ENCODE measurements around the gene SOS2. TPM values are rescaled to one million over a fixed set of nuclear protein-coding genes. Genes with fewer than 3 reads are reported as not detected.

The SOS2 gene
- total and polyA plus RNA-seq, 2 donors (not counting 3 experiments of a cell fraction or from before 2014, with no cell fraction given): 6.7 to 21.3 TPM

DNA sequence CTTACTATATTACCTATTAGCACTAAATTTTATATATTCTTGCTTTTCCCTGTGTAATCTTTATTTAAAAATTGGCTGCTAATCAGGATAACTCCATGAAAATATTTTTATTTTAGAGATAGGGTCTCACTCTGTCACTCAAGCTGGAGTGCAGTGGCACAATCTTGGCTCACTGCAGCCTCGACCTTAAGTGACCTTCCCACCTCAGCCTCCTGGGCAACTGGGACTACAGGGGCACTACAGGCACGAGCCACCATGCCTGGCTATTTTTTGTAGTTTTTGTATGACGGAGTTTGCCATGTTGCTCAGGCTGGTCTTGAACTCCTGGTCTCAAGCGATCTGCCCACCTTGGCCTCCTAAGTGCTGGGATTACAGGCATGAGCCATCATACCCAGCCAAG lies 82.6 kb downstream of the SOS2 start:
- TF ChIP-seq POLR2A (IDR thresholded peaks at IDR 0.05; ENCODE audit: low read depth, low read length) (no peak), GATA2 (IDR thresholded peaks at IDR 0.05; ENCODE audit: insufficient read depth, insufficient read length, low read depth, low read length) (no peak)
- H3K27ac ChIP-seq (ENCODE audit: insufficient read depth, low read depth, low read length): no peak overlapping the region
- H3K9me1 ChIP-seq (replicated peaks; ENCODE audit: control insufficient read depth, extremely low read depth, insufficient read depth, low read length): no peaks in the 10 kb centered on the region
- intact Hi-C loops (cut with micrococcal nuclease) (no loop called here), dilution Hi-C loops (cut with MboI; ENCODE audit: extremely low pct_ligation_motif_present, low sequenced_read_pairs) (no loop called here)
- H3K4me1 ChIP-seq (ENCODE audit: control insufficient read depth, extremely low read depth, insufficient read depth, low read length): no peaks in the 10 kb centered on the region
- no peak overlapping the region for H3K9ac ChIP-seq (replicated peaks; ENCODE audit: extremely low read depth, insufficient read depth, low read length)
- BruUV-seq (replicated peaks): no TSS peak
- no peaks in the 10 kb centered on the region for H3K9me3 ChIP-seq (replicated peaks; ENCODE audit: control insufficient read depth, insufficient read depth, low read length)
- no peak overlapping the region for H2AFZ ChIP-seq (ENCODE audit: low read depth, low read length)
- DNase-seq (ENCODE audit: low read depth, low spot score): no peak
- ChIA-PET POLR2A (no interaction called here), CTCF (interaction anchor here (1.6 kb wide), 1 partner anchor 13 kb away, joined by 4 read pairs; no protein-coding TSS in a partner anchor)
- H4K20me1 ChIP-seq (replicated peaks; ENCODE audit: control insufficient read depth, extremely low read depth, insufficient read depth, low read length): no peaks in the 10 kb centered on the region
- H3K4me2 ChIP-seq (ENCODE audit: insufficient read depth, low read length): no peak overlapping the region
- H3K27me3 ChIP-seq (ENCODE audit: control insufficient read depth in 2 of 2, insufficient read depth in 2 of 2, low read length in 2 of 2): no peaks in the 10 kb centered on the region
- H3K36me3 ChIP-seq (ENCODE audit: control insufficient read depth in 2 of 2, extremely low read depth in 1 of 2, insufficient read depth in 2 of 2, low read length in 2 of 2): peaks cover 0 to 3% of the 10 kb centered on the region in 2 experiments
- no peak overlapping the region for H3K4me3 ChIP-seq (replicated peaks in 1 of 3; ENCODE audit: insufficient read depth in 1 of 3, low read depth in 1 of 3, low read length in 3 of 3)
- no peak for FAIRE-seq
- H3K79me2 ChIP-seq (ENCODE audit: control insufficient read depth, insufficient read depth, low read length): no peaks in the 10 kb centered on the region

DNA sequence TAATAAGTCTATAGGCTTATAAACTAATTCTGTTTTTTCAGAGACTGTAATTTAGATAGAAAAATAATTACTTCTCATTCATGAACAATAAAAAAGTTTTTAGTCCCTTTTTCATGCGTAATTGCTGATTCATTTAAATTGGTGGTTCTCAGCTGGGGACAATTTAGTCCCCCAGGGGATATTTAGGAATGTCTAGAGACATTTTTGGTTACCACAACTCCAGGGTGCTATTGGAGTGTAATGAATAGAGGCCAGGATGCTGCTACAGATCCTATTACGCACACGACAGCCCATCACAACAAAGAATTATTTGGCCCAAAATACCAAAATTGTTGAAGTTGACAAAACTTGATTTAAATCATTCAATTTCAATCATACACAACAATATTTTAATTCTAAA lies 92.2 kb downstream of the SOS2 start:
- TF ChIP-seq JUN (IDR thresholded peaks at IDR 0.05; ENCODE audit: borderline replicate concordance, insufficient read depth, insufficient read length, low read depth) (no peak), POLR2AphosphoS5 (IDR thresholded peaks at IDR 0.05; ENCODE audit: insufficient read depth, low read depth, low read length) (no peak), FOS (IDR thresholded peaks at IDR 0.05; ENCODE audit: borderline replicate concordance, insufficient read depth, low read length) (no peak), EZH2 (IDR thresholded peaks at IDR 0.05; ENCODE audit: borderline replicate concordance, low read depth, low read length, severe bottlenecking) (no peak), MYC (IDR thresholded peaks at IDR 0.05; ENCODE audit: low read depth, low read length) (no peak), GATA2 (IDR thresholded peaks at IDR 0.05; ENCODE audit: insufficient read depth, insufficient read length, low read depth, low read length) (no peak), POLR2A (IDR thresholded peaks at IDR 0.05; ENCODE audit: low read depth, low read length) (no peak)
- TF ChIP-seq, protein P1, sequence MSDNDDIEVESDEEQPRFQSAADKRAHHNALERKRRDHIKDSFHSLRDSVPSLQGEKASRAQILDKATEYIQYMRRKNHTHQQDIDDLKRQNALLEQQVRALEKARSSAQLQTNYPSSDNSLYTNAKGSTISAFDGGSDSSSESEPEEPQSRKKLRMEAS (IDR thresholded peaks at IDR 0.05; ENCODE audit: insufficient read depth, insufficient read length): no peak
- TF ChIP-seq, protein P2, sequence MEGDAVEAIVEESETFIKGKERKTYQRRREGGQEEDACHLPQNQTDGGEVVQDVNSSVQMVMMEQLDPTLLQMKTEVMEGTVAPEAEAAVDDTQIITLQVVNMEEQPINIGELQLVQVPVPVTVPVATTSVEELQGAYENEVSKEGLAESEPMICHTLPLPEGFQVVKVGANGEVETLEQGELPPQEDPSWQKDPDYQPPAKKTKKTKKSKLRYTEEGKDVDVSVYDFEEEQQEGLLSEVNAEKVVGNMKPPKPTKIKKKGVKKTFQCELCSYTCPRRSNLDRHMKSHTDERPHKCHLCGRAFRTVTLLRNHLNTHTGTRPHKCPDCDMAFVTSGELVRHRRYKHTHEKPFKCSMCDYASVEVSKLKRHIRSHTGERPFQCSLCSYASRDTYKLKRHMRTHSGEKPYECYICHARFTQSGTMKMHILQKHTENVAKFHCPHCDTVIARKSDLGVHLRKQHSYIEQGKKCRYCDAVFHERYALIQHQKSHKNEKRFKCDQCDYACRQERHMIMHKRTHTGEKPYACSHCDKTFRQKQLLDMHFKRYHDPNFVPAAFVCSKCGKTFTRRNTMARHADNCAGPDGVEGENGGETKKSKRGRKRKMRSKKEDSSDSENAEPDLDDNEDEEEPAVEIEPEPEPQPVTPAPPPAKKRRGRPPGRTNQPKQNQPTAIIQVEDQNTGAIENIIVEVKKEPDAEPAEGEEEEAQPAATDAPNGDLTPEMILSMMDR (IDR thresholded peaks at IDR 0.05; ENCODE audit: extremely low read depth in 1 of 2, insufficient read depth in 1 of 2, low read depth in 1 of 2, low read length in 2 of 2): no peak
- no peaks in the 10 kb centered on the region for H3K36me3 ChIP-seq (ENCODE audit: control insufficient read depth in 2 of 2, extremely low read depth in 1 of 2, insufficient read depth in 2 of 2, low read length in 2 of 2)
- H3K4me2 ChIP-seq (ENCODE audit: insufficient read depth, low read length): no peak overlapping the region
- H3K27ac ChIP-seq (ENCODE audit: insufficient read depth, low read depth, low read length): no peak overlapping the region
- H3K27me3 ChIP-seq (ENCODE audit: control insufficient read depth in 2 of 2, insufficient read depth in 2 of 2, low read length in 2 of 2): no peaks in the 10 kb centered on the region
- H3K9me3 ChIP-seq (replicated peaks; ENCODE audit: control insufficient read depth, insufficient read depth, low read length): no peaks in the 10 kb centered on the region
- no peak overlapping the region for H2AFZ ChIP-seq (ENCODE audit: low read depth, low read length)
- H3K4me1 ChIP-seq (ENCODE audit: control insufficient read depth, extremely low read depth, insufficient read depth, low read length): no peaks in the 10 kb centered on the region
- FAIRE-seq (no peak), DNase-seq (ENCODE audit: low read depth, low spot score) (no peak)
- ChIA-PET CTCF (interaction anchor here (1.0 to 1.4 kb wide), 3 partner anchors 10 to 27 kb away, joined by 3 read pairs; no protein-coding TSS in a partner anchor), POLR2A (no interaction called here)
- no peaks in the 10 kb centered on the region for H4K20me1 ChIP-seq (replicated peaks; ENCODE audit: control insufficient read depth, extremely low read depth, insufficient read depth, low read length)
- BruUV-seq (replicated peaks): no TSS peak
- H3K9ac ChIP-seq (replicated peaks; ENCODE audit: extremely low read depth, insufficient read depth, low read length): no peak overlapping the region
- no peaks in the 10 kb centered on the region for H3K9me1 ChIP-seq (replicated peaks; ENCODE audit: control insufficient read depth, extremely low read depth, insufficient read depth, low read length)
- H3K79me2 ChIP-seq (ENCODE audit: control insufficient read depth, insufficient read depth, low read length): no peaks in the 10 kb centered on the region
- intact Hi-C loops (cut with micrococcal nuclease): no loop called here
- dilution Hi-C loops (cut with MboI; ENCODE audit: extremely low pct_ligation_motif_present, low sequenced_read_pairs): no loop called here
- H3K4me3 ChIP-seq (replicated peaks in 1 of 3; ENCODE audit: insufficient read depth in 1 of 3, low read depth in 1 of 3, low read length in 3 of 3): no peak overlapping the region
